GM12874 (cell line): ENCODE data around the gene ATP5F1C.

Experiments
- TF ChIP-seq, protein P1 (sequence below): IDR thresholded peaks from 2 replicates; pipeline ENCODE4 v1.5.1; 2011; ENCODE audit warnings: low read depth, mild to moderate bottlenecking, control low read depth, low read length, moderate library complexity; ENCODE audit not compliant: insufficient read depth

The ATP5F1C gene

DNA sequence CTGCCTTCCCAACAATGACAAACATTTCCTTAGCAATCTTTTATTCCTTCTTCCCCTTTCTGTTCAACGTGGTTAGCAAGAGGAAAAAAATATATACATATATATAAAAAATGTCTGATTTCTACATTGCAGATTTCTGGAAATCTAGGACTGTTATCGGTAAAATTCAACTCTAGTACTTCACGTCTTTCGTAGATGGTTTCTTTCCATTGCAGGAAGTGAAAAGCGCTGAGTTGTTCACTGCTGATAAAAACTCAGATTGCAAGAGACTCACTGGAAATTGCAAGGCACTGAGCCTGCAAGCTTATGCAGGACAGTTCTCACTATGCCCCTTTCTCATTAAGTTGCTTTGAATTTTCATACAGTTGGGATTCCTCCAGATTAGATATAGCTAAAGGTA is 24.0 kb upstream of the ATP5F1C start:
- TF ChIP-seq, protein P1, sequence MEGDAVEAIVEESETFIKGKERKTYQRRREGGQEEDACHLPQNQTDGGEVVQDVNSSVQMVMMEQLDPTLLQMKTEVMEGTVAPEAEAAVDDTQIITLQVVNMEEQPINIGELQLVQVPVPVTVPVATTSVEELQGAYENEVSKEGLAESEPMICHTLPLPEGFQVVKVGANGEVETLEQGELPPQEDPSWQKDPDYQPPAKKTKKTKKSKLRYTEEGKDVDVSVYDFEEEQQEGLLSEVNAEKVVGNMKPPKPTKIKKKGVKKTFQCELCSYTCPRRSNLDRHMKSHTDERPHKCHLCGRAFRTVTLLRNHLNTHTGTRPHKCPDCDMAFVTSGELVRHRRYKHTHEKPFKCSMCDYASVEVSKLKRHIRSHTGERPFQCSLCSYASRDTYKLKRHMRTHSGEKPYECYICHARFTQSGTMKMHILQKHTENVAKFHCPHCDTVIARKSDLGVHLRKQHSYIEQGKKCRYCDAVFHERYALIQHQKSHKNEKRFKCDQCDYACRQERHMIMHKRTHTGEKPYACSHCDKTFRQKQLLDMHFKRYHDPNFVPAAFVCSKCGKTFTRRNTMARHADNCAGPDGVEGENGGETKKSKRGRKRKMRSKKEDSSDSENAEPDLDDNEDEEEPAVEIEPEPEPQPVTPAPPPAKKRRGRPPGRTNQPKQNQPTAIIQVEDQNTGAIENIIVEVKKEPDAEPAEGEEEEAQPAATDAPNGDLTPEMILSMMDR = no peak

DNA sequence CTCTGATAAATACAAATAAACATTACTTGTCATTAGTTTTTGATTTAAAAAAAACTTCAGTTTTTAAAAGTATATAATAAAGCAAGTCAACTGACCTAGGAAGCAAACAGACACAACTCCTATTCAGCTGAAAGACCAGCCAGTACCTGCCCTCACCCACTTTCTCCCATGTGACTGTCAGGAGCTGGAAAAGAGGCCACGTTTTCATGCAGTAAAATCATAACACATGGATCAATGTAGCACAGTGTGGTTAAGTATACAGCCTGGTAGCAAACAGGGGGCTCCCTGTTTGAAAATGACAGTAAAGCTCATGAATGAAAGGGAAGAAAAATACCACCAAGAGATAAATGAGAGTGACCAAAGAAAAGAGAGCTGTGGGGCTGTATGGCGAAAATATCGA is 21.7 kb upstream of the ATP5F1C start:
- TF ChIP-seq, protein P1 = no peak

DNA sequence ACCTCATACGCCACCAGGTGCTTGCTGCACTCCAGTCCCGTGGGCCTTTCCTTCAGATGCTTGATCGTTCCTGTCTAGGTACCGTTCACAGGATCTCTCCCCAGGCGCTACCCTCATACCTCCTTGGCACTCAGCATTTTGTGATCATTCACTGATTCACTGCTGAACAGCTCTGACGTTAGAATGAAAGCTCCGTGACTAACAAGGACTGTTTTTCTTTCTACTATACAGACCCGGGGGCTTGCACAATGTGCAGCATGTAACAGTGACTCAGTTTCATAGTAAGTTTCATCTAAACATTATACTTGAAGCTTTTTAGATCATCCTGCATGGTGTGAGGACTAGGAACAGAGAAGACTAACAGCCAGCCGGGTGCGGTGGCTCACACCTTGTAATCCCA is 20.8 kb upstream of the ATP5F1C start:
- TF ChIP-seq, protein P1 = no peak

DNA sequence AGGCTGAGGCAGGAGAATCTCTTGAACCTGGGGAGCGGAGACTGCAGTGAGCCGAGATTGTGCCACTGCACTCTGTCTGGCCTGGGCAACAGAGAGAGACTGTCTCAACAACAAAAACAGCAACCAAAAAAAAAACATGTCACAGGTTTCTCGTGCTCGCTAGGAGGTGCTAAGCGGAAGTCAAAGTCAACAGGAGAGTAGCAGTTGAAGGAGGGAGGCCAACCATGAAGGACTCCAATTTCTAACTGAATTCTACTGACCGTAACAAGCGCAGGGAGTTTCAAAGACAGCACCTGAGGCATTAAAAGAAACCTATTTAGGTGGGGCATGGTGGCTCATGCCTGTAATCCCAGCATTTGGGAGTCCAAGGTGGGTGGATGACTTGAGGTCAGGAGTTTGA is 19.6 kb upstream of the ATP5F1C start:
- TF ChIP-seq, protein P1 = no peak

DNA sequence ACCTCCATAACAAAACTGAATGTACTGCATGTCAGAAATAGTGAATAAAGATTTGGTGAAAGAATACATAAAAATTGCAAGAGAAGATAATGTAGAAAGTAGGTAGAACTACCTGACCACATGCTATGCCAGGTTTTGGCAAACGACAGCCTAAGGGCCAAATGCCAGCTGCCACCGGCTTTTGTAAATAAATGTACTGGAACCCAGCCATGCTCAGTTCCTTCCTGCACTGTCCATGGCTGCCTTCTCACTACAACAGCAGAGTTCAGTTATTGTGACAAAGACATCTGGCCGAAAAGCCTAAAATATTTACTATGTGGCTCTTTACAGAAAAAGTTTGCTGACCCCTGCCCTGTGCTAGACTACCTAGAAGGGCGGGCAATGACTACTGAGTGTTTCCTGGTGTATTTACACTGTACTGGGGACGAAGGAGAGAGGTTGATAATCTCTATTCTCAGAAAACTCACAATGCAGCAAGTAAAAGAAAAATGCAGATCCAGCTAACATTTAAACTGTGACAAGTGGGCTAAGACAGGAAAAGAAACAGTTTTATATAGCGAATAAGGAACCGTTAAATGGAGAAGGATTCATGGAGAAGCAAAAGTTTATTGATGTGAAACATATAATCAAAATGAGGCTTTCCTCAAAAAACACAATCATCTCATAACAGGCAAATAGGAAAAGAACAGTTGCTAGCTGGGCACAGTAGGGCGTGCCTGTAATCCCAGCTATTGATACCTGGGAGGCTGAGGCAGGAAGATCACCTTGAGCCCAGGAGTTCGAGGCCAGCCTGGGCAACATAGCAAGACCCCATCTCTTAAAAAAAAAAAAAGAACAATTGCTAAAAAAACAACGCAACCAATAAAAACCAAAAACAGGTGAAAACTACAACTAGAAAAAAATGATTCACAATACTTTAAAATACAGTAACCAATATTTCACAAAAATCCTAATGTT is 13.9 kb upstream of the ATP5F1C start:
- TF ChIP-seq, protein P1 = no peak

DNA sequence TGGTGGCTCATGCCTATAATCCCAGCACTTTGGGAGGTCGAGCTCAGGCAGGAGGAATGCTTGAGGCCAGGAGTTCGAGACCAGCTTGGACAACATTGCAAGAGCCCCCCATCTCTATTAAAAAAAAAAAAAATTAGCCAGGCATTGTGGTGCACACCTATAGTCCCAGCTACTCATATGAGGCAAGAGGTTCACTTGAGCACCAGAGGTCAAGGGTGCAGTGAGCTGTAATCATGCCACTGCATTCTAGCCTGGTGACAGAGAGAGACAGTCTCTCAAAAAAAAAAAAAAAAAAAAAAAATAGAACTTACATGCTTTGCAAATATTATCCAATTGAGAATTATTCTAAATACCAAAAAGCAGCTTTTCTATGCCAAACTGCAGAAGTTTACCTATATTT is 11.2 kb upstream of the ATP5F1C start:
- TF ChIP-seq, protein P1 = no peak

DNA sequence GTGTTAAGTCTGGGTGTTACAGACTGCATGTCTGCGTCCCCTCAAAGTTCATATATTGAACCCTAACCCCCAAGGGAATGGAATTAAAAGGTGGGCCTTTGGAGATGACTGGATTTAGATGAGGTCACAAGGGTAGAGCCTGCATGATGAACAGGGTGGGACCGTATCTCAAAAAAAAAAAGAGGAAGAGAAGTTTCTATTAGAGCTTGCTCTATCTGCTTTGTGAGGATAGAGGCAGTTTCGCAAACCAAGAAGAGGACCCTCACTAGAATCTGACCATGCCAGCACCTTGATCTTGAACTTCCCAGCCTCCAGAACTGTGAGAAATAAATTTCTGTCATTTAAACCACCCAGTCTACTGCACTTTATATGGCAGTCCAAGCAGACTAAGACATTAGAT is 1.5 kb upstream of the ATP5F1C start:
- TF ChIP-seq, protein P1 = no peak
